Germinal center (tissue), 1 donor: ENCODE measurements around the gene PEX19.
"Not testable (repeated sequence)": the region's sequence is repeated elsewhere in the genome, so short reads cannot be mapped to it uniquely, and the experiment has no call there.

Experiments used
- DNase-seq: peaks from one replicate; pipeline ENCODE4 v3.0.0; 2012; ENCODE audit warnings: mixed read lengths, low spot score

PEX19 gene

DNA sequence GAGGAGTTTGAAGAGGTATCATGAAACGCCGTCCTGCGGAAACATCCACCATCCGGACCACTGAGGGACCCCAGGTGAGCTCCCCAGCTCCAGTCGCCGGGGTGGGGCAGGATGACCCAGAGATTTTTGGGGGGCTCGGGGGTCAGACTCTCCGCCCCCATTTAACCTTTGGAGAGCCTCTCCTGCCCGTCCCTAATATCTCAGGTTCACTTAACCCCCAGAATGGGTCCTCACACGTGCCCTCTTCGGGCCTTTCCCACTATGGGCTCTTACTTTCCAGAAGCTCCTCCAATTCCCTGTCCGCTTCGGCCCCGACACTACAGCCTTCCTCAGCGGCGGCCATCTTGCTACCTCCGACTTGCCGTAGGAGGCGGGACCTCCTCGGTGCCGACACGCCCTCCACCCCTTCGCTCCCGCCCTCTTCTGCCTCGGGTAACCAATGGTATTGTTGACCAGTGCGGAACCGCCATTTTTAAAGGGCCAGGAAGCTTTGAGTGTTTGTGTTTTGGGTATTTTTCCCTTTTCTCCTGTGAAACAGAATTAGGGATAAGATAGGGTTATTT is at the start of gene PEX19:
Gene PEX19, minus strand, starts transcription at position 352 of the 563 bp plus-strand sequence. Its CDS starts 9 bp downstream, at position 343.
- peak; percentile 98 for DNase-seq

DNA sequence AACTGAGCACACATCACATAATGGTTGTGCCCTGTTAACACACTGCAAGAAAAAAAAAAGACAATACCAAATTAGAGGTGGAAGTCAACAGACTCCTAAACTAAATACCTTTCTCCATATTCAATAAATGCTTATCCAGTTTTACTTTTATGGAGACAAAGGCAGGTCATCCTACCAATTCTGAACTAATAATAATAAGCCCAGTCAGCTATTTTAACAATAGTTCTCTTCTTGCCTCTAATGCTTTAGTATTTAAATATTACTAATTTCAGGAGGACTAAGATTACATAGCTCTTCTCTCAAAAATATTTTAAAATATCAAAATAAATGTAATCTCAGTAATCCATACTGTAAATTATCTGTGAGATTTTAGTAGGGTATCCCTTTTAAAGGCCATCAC is 47.6 kb upstream of the PEX19 start:
- no peak for DNase-seq

- DNase-seq = no peak
Measured at GRCh38 chr1:160330119-160330518, 45.2 kb upstream of the PEX19 start.

DNA sequence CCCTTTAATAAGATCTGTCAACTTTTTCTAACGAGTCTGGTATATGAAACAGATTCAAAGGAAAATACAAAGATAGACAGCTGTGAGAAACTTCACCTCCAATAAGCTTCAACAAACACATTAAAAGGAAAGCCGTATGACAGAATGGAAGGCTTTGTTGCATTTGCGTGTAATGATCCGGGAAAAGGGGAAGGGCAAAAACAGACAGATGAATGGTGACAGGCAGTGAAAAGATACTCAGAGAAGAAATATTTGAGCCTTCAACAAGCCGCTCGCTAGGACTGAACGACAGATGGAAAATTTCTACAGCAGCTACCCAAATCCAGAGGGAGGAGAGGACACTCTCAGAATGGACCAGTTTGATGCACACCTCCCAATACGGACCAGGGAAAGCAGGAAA is 43.3 kb upstream of the PEX19 start:
- DNase-seq = no peak

- no peak for DNase-seq
Measured at GRCh38 chr1:160326418-160326817, 41.5 kb upstream of the PEX19 start.

DNA sequence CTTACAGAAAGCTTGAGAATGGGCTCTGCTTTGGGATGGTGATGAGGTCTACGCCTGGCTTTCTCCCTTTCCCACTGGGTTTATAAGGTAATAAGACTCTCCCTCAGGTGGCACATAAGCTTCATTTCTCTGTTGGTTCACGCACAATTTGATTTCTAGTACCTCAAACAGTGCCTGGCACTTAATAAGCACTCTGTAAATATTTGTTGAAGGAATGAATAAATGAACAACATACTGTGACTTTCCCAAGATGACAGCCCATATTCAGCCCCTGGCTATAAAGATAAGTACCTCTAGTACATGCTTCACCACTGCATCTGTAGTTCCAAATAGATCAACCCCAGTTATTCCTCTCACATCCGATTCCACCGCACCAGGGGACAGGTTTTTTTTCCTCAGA is 40.3 kb upstream of the PEX19 start:
- no peak for DNase-seq

- no peak for DNase-seq
Measured at GRCh38 chr1:160322831-160323230, 37.9 kb upstream of the PEX19 start.

DNA sequence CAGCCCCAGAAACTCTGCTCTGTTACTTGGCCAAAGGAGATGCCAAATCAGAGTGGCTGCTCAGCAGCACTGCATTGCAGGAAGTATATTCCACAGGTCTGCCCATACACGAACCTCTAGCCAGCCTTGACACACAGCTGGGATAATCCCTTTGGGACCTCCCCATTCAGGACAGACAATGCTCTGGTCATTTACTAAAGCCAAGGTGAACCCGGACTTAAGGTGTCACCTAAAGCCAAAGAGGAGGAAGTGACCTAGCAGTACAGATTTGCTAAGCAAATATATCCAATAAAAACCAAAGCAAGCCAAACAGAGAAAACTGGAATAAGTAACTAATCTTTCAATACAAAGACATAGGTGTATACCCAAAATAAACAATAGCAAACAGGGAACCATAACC is 30.4 kb upstream of the PEX19 start:
- no peak for DNase-seq

DNA sequence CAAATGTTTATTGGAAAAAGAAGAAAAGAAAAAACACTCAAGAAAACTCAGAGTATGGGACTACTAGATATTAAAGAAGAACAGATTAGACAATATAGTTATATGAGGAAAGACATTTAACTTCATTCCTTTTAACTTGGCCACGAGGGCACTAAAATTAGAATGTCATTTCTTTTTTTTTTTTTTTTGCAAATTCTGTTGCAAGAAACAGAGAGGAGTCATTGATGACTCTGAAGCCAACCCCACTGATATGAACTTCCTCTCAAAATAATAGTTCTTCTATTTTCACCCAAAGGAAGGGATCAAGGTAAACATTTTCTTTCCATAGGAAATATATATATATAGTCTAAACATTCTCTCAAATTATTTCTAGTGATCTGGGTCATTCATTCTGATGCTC is 24.6 kb upstream of the PEX19 start:
- DNase-seq = no peak

- no peak for DNase-seq
Measured at GRCh38 chr1:160309185-160309557, 24.2 kb upstream of the PEX19 start.

DNA sequence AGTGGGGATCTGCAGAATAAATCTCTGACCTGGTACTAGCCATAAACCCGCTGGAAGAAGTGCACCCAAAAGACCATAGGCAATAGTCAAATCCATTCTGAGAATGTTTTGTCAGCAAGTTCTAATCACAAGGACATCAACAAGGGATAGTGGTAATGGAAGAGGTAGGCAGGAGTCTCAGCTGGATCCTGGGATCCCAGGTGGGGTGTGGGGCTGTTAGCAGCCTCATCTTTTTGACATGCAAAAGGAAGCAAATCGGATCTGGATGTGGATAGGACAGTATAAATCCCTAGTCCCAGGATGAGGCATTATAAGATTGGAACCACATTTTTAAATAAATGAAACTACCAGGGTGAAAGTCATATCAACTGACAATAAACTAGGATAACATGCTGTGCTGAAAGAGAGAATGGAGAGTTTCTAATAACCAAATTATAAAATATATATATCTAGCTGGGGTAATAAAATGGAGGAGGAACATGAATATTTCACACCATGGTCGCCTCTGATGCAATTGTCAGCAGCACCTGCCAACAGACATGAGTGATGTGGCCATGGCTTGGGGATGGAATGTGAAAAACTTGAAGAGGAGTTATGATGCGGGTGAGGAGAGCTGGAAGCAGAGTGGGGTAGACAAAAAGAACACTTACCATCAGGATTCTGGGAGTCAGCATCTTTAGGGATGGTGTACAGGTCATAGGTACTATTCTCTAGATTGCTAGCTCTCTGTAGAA is 23.7 kb upstream of the PEX19 start:
- DNase-seq = no peak

DNA sequence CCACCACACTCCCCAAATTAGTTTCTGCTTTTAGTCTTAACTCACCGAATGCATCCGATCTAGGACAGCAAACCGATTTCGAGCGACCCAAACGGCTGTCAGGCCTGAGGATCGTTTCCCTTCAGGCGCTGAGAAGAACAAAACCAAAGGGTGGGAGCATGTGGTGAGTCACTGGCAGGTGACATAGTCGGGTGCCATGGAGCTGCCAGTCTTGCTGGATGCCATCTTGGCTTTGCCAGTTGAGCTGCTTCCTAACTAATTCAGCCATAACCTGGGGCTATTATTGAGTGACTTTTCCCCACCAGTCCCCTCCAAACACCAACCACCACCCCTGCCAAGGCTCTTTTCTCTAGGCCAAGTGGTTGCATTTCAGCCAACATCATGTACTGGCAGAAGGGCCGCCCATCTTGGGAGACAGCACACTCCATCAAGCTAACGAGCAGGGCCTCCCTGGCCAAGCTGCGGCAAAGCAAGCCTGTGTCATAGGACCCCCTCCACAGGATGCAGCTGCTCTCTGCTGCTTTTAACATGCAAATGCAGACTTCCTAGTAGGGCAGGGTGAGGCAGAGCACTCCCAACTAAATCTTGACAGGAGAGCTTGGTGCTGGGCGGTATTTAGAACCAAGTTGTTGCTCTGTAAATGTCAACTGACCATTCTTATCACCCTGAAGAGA is 22.3 kb upstream of the PEX19 start:
- DNase-seq = peak; percentile 46

DNA sequence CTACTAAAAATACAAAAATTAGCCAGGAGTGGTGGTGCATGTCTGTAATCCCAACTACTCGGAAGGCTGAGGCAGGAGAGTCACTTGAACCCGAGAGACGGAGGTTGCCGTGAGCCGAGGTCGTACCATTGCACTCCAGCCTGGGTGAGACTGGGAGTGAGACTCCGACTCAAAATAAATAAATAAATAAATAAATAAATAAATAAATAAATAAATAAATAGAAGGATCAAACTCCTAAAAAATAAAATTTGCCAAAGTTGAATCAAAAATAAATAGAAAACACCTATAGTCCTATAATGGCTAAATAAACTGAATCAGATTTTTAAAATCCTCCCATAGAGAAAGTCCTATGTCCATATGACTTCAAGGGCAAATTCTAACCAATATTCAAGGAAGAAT is 15.2 kb upstream of the PEX19 start:
- DNase-seq = no peak

- DNase-seq = no peak
Measured at GRCh38 chr1:160296036-160296435, 11.1 kb upstream of the PEX19 start.

GRCh38 chr1:160293020-160293968 is 8.4 kb upstream of the PEX19 start:
- no peak for DNase-seq

- peak; percentile 72 for DNase-seq
Measured at GRCh38 chr1:160291248-160292220, 6.6 kb upstream of the PEX19 start.

GRCh38 chr1:160287769-160288168 is 2.8 kb upstream of the PEX19 start:
- DNase-seq = not testable (repeated sequence)

GRCh38 chr1:160285506-160285905 is 573 bp upstream of the PEX19 start:
- DNase-seq = no peak

- DNase-seq = peak; percentile 21
Measured at GRCh38 chr1:160284220-160284781, 632 bp downstream of the PEX19 start.

- DNase-seq = no peak
Measured at GRCh38 chr1:160282807-160283206, 2.1 kb downstream of the PEX19 start.

- no peak for DNase-seq
Measured at GRCh38 chr1:160277987-160278386, 6.9 kb downstream of the PEX19 start.
